GM12872 (cell line): ENCODE data around the gene CCIN.

Experiments
- CTCF ChIP-seq: IDR thresholded peaks from 3 replicates; pipeline ENCODE4 v1.5.1; 2011; ENCODE audit warnings: low read depth, mild to moderate bottlenecking, low read length, moderate library complexity; ENCODE audit not compliant: insufficient read depth

The CCIN gene

GRCh38 chr9:36127652-36128244 is 41.4 kb upstream of the CCIN start:
- no peak for TF ChIP-seq CTCF

GRCh38 chr9:36128349-36128748 is 40.8 kb upstream of the CCIN start:
- no peak for TF ChIP-seq CTCF

- TF ChIP-seq CTCF = no peak
Observed at GRCh38 chr9:36129139-36129538, 40.0 kb upstream of the CCIN start.

GRCh38 chr9:36132086-36132485 is 37.1 kb upstream of the CCIN start:
- no peak for TF ChIP-seq CTCF

- TF ChIP-seq CTCF = no peak
Observed at GRCh38 chr9:36134761-36135505, 34.3 kb upstream of the CCIN start.

- no peak for TF ChIP-seq CTCF
Observed at GRCh38 chr9:36135741-36136271, 33.4 kb upstream of the CCIN start.

GRCh38 chr9:36136272-36136893 is 32.8 kb upstream of the CCIN start, which contains the start of gene GLIPR2:
TSS of gene GLIPR2 (plus strand) at chr9:36136733. CDS start at chr9:36136779, 46 bp downstream.
- 0 out of 3 replicates have a peak, but pooled peaks have one; percentile 8 for TF ChIP-seq CTCF
